SU-DHL-6 (cell line): ENCODE data around the gene PTPRN2.

Source experiments
- EZH2phosphoT487 ChIP-seq: fragments of 200-600 bp; sonication (generic), shearing (Covaris generic); conservative IDR thresholded peaks from 2 replicates; pipeline ENCODE4 v1.6.1; 2018; ENCODE audit warnings: mild to moderate bottlenecking, antibody characterized with exemption, low read length, moderate library complexity, mixed read lengths
- TF ChIP-seq, protein P1 (sequence below): fragments of 200-600 bp; sonication (generic); IDR thresholded peaks from one replicate; pipeline ENCODE4 v1.5.1; 2017; ENCODE audit warnings: antibody characterized with exemption, mild to moderate bottlenecking, low read length, moderate library complexity; ENCODE audit not compliant: insufficient read depth, poor library complexity, severe bottlenecking

- TF ChIP-seq, protein P1, sequence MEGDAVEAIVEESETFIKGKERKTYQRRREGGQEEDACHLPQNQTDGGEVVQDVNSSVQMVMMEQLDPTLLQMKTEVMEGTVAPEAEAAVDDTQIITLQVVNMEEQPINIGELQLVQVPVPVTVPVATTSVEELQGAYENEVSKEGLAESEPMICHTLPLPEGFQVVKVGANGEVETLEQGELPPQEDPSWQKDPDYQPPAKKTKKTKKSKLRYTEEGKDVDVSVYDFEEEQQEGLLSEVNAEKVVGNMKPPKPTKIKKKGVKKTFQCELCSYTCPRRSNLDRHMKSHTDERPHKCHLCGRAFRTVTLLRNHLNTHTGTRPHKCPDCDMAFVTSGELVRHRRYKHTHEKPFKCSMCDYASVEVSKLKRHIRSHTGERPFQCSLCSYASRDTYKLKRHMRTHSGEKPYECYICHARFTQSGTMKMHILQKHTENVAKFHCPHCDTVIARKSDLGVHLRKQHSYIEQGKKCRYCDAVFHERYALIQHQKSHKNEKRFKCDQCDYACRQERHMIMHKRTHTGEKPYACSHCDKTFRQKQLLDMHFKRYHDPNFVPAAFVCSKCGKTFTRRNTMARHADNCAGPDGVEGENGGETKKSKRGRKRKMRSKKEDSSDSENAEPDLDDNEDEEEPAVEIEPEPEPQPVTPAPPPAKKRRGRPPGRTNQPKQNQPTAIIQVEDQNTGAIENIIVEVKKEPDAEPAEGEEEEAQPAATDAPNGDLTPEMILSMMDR, result no peak
- TF ChIP-seq EZH2phosphoT487, result no peak
Observed at GRCh38 chr7:158447506-158448171, 140.0 kb downstream of the PTPRN2 start.
